Breast epithelium (tissue), 4 donors: ENCODE measurements around the gene RPS25. TPM values are rescaled to one million over a fixed set of nuclear protein-coding genes. Genes with fewer than 3 reads are reported as not detected.

Experiments
- DNase-seq, 2 donors: peaks; one replicate each; pipeline ENCODE4 v3.0.0-alpha.2; 2019; ENCODE audit warnings: low spot score in 2 of 2
- H3K27ac ChIP-seq, 2 donors: fragments of 200-600 bp; sonication (generic) in 1 of 2; one replicate each; pipeline ENCODE4 v1.5.1; 2016 to 2019; ENCODE audit warnings: mild to moderate bottlenecking in 1 of 2
- H3K27me3 ChIP-seq, 2 donors: fragments of 200-600 bp; sonication (generic) in 1 of 2; one replicate each; pipeline versions ENCODE4 v1.5.1 to v1.6.0; 2017 to 2019; ENCODE audit warnings: control low read depth in 1 of 2, mild to moderate bottlenecking in 1 of 2
- H3K36me3 ChIP-seq: fragments of 200-600 bp; one replicate; pipeline ENCODE4 v1.5.1; 2019
- H3K4me1 ChIP-seq, 2 donors: fragments of 200-600 bp; sonication (generic); one replicate each; pipeline ENCODE4 v1.5.1; 2016 to 2019; ENCODE audit warnings: control low read depth in 1 of 2
- H3K4me3 ChIP-seq, 3 donors: fragments of 200-600 bp; sonication (generic); 1 replicate in 2 of 3; 2 replicates in 1 of 3; pipeline ENCODE4 v1.5.1; 2016 to 2019; ENCODE audit warnings: mild to moderate bottlenecking in 3 of 3, moderate library complexity in 2 of 3
- H3K9me3 ChIP-seq, 2 donors: fragments of 200-600 bp; sonication (generic) in 1 of 2; one replicate each; pipeline ENCODE4 v1.5.1; 2016 to 2019; ENCODE audit warnings: control low read depth in 1 of 2
- CTCF ChIP-seq, 3 donors: fragments of 450-650 bp; IDR thresholded peaks; one replicate each; pipeline ENCODE4 v1.5.1; 2016 to 2017; ENCODE audit warnings: antibody characterized with exemption in 3 of 3, mild to moderate bottlenecking in 3 of 3, moderate library complexity in 3 of 3
- POLR2A ChIP-seq: fragments of 450-650 bp; IDR thresholded peaks from one replicate; pipeline ENCODE4 v1.6.1; 2016; ENCODE audit warnings: antibody characterized with exemption, mild to moderate bottlenecking, moderate library complexity
- POLR2AphosphoS5 ChIP-seq, 3 donors: sonication (generic); formaldehyde crosslinking; IDR thresholded peaks; one replicate each; pipeline ENCODE4 v1.6.1; 2017; ENCODE audit warnings: antibody characterized with exemption in 3 of 3
- intact Hi-C: fragments of 100-400 bp; cut with DNase I; formaldehyde crosslinking; loops from one replicate; pipeline ENCODE4 v1.15.1; 2023; ENCODE audit warnings: low total_unique reads
- total RNA-seq, 3 donors: library from RNA; depleted of rRNA; stranded (reverse); fragments of >200 nt; gene quantifications; one replicate each; pipeline ENCODE4 v1.1.0, GENCODE V29; 2016

RPS25 gene
- total RNA-seq, 3 donors from 2014 or later = 1,984 to 3,403 (median 2,926) TPM

GRCh38 chr11:119016216-119017009 lies 1.7 kb downstream of the RPS25 start:
- Histone ChIP-seq H3K4me3 (peak overlapping the region; percentile 73 to 98 (median 89)), H3K27ac (peak overlapping the region in 1 of 2 donors; percentile 94)
- intact Hi-C loops = no loop called here

GRCh38 chr11:119015054-119015611 lies 3.0 kb downstream of the RPS25 start:
- no peak for DNase-seq
- Histone ChIP-seq H3K4me3 (no peak overlapping the region), H3K27ac (no peak overlapping the region), H3K4me1 (peaks cover 3 to 6% of the 10 kb centered on the region in 2 donors), H3K27me3 (no peaks in the 10 kb centered on the region), H3K36me3 (peaks cover 3% of the 10 kb centered on the region), H3K9me3 (no peaks in the 10 kb centered on the region)
- intact Hi-C loops = no loop called here
- TF ChIP-seq POLR2AphosphoS5 (IDR thresholded peaks at IDR 0.05) (no peak), POLR2A (no peak)

More at GRCh38 chr11:119016216-119017009, 1.7 kb downstream of the RPS25 start:
- peaks cover 3% of the 10 kb centered on the region for H3K36me3 ChIP-seq
- peaks cover 4 to 15% of the 10 kb centered on the region in 2 donors for H3K4me1 ChIP-seq
- TF ChIP-seq POLR2A (no peak), POLR2AphosphoS5 (IDR thresholded peaks at IDR 0.05) (no peak), CTCF (IDR thresholded peaks at IDR 0.05) (no peak)
- no peaks in the 10 kb centered on the region for H3K9me3 ChIP-seq
- H3K27me3 ChIP-seq = no peaks in the 10 kb centered on the region
- no peak for DNase-seq

DNA sequence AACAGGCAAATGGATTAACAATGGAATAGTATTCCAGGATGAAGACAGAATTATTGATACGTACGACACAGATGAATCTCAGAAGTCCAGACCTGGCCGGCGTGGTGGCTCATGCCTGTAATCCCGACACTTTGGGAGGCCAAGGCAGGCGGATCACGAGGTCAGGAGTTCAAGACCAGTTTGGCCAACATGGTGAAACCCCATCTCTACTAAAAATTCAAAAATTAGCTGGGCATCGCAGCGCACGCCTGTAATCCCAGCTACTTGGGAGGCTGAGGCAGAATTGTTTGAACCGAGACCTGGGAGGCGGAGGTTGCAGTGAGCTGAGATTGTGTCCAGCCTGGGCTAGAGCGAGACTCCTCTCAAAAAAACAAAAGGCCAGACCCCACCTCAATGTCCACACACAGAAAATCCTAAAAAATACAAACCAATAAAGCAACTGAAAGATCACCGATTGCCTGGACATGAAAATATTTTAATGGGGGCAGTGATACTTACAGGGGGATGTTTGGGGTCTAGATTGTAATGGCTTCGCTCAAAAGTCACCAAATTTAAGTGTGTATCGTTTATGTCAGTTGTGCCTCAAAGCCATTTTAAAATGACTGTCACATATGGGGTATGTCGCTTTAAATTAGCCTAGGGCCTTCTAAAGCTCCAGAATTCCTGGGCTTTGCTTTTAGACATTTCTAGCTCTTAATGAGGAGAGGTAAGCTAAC lies 3.8 kb downstream of the RPS25 start:
- intact Hi-C loops = no loop called here
- no peaks in the 10 kb centered on the region for H3K9me3 ChIP-seq
- no peaks in the 10 kb centered on the region for H3K4me1 ChIP-seq
- H3K27ac ChIP-seq = no peak overlapping the region
- no peaks in the 10 kb centered on the region for H3K27me3 ChIP-seq
- TF ChIP-seq CTCF (IDR thresholded peaks at IDR 0.05) (no peak), POLR2AphosphoS5 (IDR thresholded peaks at IDR 0.05) (no peak), POLR2A (no peak)
- H3K4me3 ChIP-seq = no peak overlapping the region
- H3K36me3 ChIP-seq = peaks cover 3% of the 10 kb centered on the region
- no peak for DNase-seq

DNA sequence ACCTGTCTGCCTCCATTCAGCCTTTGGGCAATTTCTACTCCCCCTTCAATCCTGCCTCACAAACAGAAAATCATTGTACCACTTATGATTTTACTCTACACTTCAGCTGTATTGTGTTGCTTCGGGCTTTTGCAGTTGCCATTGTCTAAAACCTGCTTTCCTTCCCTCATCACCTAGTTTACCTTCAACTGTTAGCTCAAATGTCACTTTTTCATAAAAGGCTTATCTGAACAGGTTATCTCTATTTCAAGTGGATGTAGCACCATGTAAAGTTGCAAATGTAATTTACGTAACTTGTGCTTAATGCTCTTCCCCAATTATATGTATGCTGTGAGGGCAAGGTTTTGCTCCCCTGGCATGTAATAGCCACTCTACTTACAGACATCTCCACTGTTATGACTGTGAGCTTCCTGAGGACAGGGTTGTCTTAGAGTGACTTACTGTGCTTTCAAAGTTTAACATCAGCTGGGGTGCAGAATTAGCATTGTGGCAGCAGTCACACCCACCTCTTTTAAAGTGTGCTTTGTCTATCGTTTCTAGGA lies 5.4 kb downstream of the RPS25 start:
- intact Hi-C loops = no loop called here

More for the DNA sequence above, 5.4 kb downstream of the RPS25 start:
- TF ChIP-seq CTCF (IDR thresholded peaks at IDR 0.05) = no peak
- TF ChIP-seq POLR2AphosphoS5 (IDR thresholded peaks at IDR 0.05) = no peak
- no peak for TF ChIP-seq POLR2A
- DNase-seq = no peak
- H3K9me3 ChIP-seq = no peaks in the 10 kb centered on the region
- no peak overlapping the region for H3K27ac ChIP-seq
- peaks cover 3% of the 10 kb centered on the region for H3K36me3 ChIP-seq
- no peaks in the 10 kb centered on the region for H3K27me3 ChIP-seq
- no peak overlapping the region for H3K4me3 ChIP-seq
- H3K4me1 ChIP-seq = no peaks in the 10 kb centered on the region
